HTR-8/SVneo (cell line): ENCODE results near the gene PCSK1N.
"Not testable (repeated sequence)": the region's sequence is repeated elsewhere in the genome, so short reads cannot be mapped to it uniquely, and the experiment has no call there.

Experiments
- DNase-seq: peaks from one replicate; pipeline ENCODE4 v3.0.0; 2011; ENCODE audit warnings: low spot score, mixed read lengths; ENCODE audit not compliant: insufficient read length
- FAIRE-seq: peaks from 2 replicates; lab custom pipeline; 2011; peaks lifted over from hg19 to GRCh38; lab: Jason Lieb, UNC

PCSK1N gene

GRCh38 chrX:48835524-48836329, at the start of gene PCSK1N:
Gene PCSK1N (minus strand): TSS chrX:48835610. CDS start chrX:48835532, 78 bp downstream.
- DNase-seq (peak; percentile 50), FAIRE-seq (no peak)

GRCh38 chrX:48883729-48884128, 48.3 kb upstream of the PCSK1N start:
- FAIRE-seq = no peak

GRCh38 chrX:48876944-48877343, 41.5 kb upstream of the PCSK1N start:
- not testable (repeated sequence) for DNase-seq, FAIRE-seq

More at GRCh38 chrX:48883729-48884128, 48.3 kb upstream of the PCSK1N start:
- no peak for DNase-seq

GRCh38 chrX:48872017-48872416, 36.6 kb upstream of the PCSK1N start:
- not testable (repeated sequence) for FAIRE-seq, DNase-seq

- DNase-seq = peak; percentile 10
- no peak for FAIRE-seq
Measured at GRCh38 chrX:48864210-48864609, 28.8 kb upstream of the PCSK1N start.

- FAIRE-seq = no peak
- DNase-seq = no peak
Measured at GRCh38 chrX:48854898-48855297, 19.5 kb upstream of the PCSK1N start.

GRCh38 chrX:48854121-48854804, 18.9 kb upstream of the PCSK1N start:
- FAIRE-seq = not testable (repeated sequence)

GRCh38 chrX:48853494-48853893, 18.1 kb upstream of the PCSK1N start:
- FAIRE-seq, DNase-seq: not testable (repeated sequence)

More at GRCh38 chrX:48854121-48854804, 18.9 kb upstream of the PCSK1N start:
- DNase-seq = not testable (repeated sequence)

GRCh38 chrX:48852857-48853256, 17.4 kb upstream of the PCSK1N start:
- DNase-seq = no peak
- no peak for FAIRE-seq

GRCh38 chrX:48848847-48849246, 13.4 kb upstream of the PCSK1N start:
- DNase-seq (no peak), FAIRE-seq (no peak)

GRCh38 chrX:48839686-48840085, 4.3 kb upstream of the PCSK1N start:
- FAIRE-seq = no peak

GRCh38 chrX:48834383-48834709, 1.1 kb downstream of the PCSK1N start:
- no peak for DNase-seq
- no peak for FAIRE-seq

More at GRCh38 chrX:48839686-48840085, 4.3 kb upstream of the PCSK1N start:
- DNase-seq = no peak

- FAIRE-seq = no peak
- peak; percentile 17 for DNase-seq
Measured at GRCh38 chrX:48833542-48834138, 1.8 kb downstream of the PCSK1N start.

- no peak for FAIRE-seq
- DNase-seq = no peak
Measured at GRCh38 chrX:48831909-48832291, 3.5 kb downstream of the PCSK1N start.

GRCh38 chrX:48831136-48831908, 4.1 kb downstream of the PCSK1N start:
- FAIRE-seq (no peak), DNase-seq (no peak)

- DNase-seq (no peak), FAIRE-seq (no peak)
Measured at GRCh38 chrX:48829016-48829735, 6.2 kb downstream of the PCSK1N start.

GRCh38 chrX:48827654-48827968, 7.8 kb downstream of the PCSK1N start:
- no peak for FAIRE-seq
- no peak for DNase-seq

GRCh38 chrX:48826876-48827653, 8.3 kb downstream of the PCSK1N start:
- FAIRE-seq (no peak), DNase-seq (no peak)
